Mucosa of descending colon (tissue), 3 donors: ENCODE measurements around the gene KCNIP1. TPM values are rescaled to one million over a fixed set of nuclear protein-coding genes. Genes with fewer than 3 reads are reported as not detected.
"Not testable (repeated sequence)": the region's sequence is repeated elsewhere in the genome, so short reads cannot be mapped to it uniquely, and the experiment has no call there.

Experiments used
- ATAC-seq: fragments of 200-7000 bp; cut with Tn5 transposase; one replicate; pipeline ENCODE4 v1.9.1; 2020; ENCODE audit warnings: mild to moderate bottlenecking, moderate library complexity
- DNase-seq, 3 donors: peaks; one replicate each; pipeline ENCODE4 v3.0.0-alpha.2; 2020
- H3K36me3 ChIP-seq: fragments of 200-600 bp; one replicate; pipeline ENCODE4 v1.8.0; 2021; ENCODE audit warnings: low read depth, mild to moderate bottlenecking
- H3K4me1 ChIP-seq: fragments of 200-600 bp; one replicate; pipeline ENCODE4 v1.8.0; 2021; ENCODE audit warnings: low read depth, mild to moderate bottlenecking
- H3K4me3 ChIP-seq: fragments of 200-600 bp; one replicate; pipeline ENCODE4 v1.8.0; 2021; ENCODE audit warnings: mild to moderate bottlenecking
- H3K9me3 ChIP-seq: fragments of 200-600 bp; one replicate; pipeline ENCODE4 v1.8.0; 2021; ENCODE audit warnings: mild to moderate bottlenecking
- CTCF ChIP-seq: fragments of 200-600 bp; IDR thresholded peaks from one replicate; pipeline ENCODE4 v1.8.0; 2022; ENCODE audit warnings: antibody characterized with exemption, mild to moderate bottlenecking
- intact Hi-C, 2 donors: fragments of 100-400 bp; cut with DNase I in 1 of 2; cut with micrococcal nuclease in 1 of 2; formaldehyde crosslinking; loops; one replicate each; pipeline versions ENCODE4 v1.11.0 to v1.11.1; 2022; cut with DNase I, micrococcal nuclease
- total RNA-seq, 3 donors: library from RNA; stranded (reverse); fragmentation: NEBNext Ultra II Directional in 2 of 3; extraction: Animal tissue kit (Norgen Biotek cat#: 25700) in 2 of 3; gene quantifications; one replicate each; pipeline versions ENCODE4 v1.2.1 to v1.2.4, GENCODE V29; 2021 to 2023
- donor health status: DM: no; HTN: no; CAD: no; lungs with moderate emphysema.
- donor health status: DM: no; HTN: no; CAD: no.
- donor health status: DM: no; HTN: yes; CAD: no.

The KCNIP1 gene
- total RNA-seq, 3 donors from 2014 or later: 0.79 TPM; not detected in 2

DNA sequence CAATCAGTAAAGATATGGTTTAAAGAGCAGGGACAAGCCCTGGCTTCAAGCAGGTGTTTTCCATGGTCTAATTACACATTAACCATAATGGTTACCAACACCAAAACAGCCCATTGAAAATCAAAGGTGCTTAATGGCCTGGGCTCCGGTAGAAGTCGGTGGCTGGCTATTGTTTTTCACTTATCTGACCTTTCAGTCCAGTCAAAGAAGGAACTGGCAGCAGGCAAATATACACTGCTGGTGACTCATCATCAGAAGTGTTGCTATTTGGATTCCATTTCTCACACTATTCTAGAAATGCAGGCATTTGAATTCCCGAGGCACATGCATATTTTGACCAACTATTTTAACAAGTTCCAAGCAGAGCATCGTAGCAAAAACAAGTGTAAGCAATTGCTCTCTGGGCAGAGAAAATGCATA lies 253.4 kb downstream of the KCNIP1 start:
- Histone ChIP-seq H3K4me1 (peaks cover 15% of the 10 kb centered on the region), H3K4me3 (no peak overlapping the region), H3K9me3 (no peaks in the 10 kb centered on the region), H3K36me3 (no peaks in the 10 kb centered on the region)
- no peak for TF ChIP-seq CTCF
- DNase-seq: no peak
- peak; percentile 52 for ATAC-seq
- intact Hi-C loops: no loop called here

DNA sequence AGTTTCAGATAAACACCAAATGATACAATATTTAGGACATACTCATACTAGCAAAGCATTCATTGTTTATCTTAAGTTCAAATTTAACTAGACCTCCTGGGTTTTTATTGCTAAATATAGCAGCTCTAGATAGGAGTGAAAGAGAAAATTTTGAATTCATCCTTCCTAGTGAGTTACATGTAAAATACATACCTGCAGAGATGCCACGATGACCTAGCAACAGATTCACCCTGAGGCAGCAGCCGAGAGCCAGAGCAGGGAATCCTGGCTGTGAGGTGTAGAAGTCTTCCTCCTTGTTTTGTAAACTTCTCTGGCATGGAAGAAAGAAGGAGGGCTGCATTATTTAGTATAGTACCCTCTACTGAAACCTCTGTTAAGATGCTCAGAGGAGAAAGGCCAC lies 253.8 kb downstream of the KCNIP1 start:
- H3K9me3 ChIP-seq: no peaks in the 10 kb centered on the region
- H3K4me1 ChIP-seq: peaks cover 12% of the 10 kb centered on the region
- intact Hi-C loops: no loop called here
- no peak for DNase-seq
- H3K4me3 ChIP-seq: no peak overlapping the region
- H3K36me3 ChIP-seq: no peaks in the 10 kb centered on the region
- no peak for ATAC-seq
- no peak for TF ChIP-seq CTCF

- ATAC-seq (no peak), DNase-seq (no peak)
- intact Hi-C loops: no loop called here
- Histone ChIP-seq H3K4me1 (peaks cover 12% of the 10 kb centered on the region), H3K9me3 (no peaks in the 10 kb centered on the region), H3K36me3 (no peaks in the 10 kb centered on the region), H3K4me3 (no peak overlapping the region)
- TF ChIP-seq CTCF: no peak
Observed at GRCh38 chr5:170758481-170758880, 254.7 kb downstream of the KCNIP1 start.

GRCh38 chr5:170760113-170760512 lies 256.3 kb downstream of the KCNIP1 start:
- intact Hi-C loops: no loop called here
- H3K9me3 ChIP-seq: no peaks in the 10 kb centered on the region
- DNase-seq (no peak), ATAC-seq (no peak)
- H3K4me3 ChIP-seq: no peak overlapping the region
- no peak for TF ChIP-seq CTCF
- H3K4me1 ChIP-seq: peaks cover 12% of the 10 kb centered on the region
- H3K36me3 ChIP-seq: no peaks in the 10 kb centered on the region

- H3K36me3 ChIP-seq: no peaks in the 10 kb centered on the region
- no peak overlapping the region for H3K4me3 ChIP-seq
- TF ChIP-seq CTCF: no peak
- ATAC-seq (no peak), DNase-seq (no peak)
- H3K9me3 ChIP-seq: no peaks in the 10 kb centered on the region
- intact Hi-C loops: no loop called here
- peaks cover 7% of the 10 kb centered on the region for H3K4me1 ChIP-seq
Observed at GRCh38 chr5:170761048-170761707, 257.4 kb downstream of the KCNIP1 start.

DNA sequence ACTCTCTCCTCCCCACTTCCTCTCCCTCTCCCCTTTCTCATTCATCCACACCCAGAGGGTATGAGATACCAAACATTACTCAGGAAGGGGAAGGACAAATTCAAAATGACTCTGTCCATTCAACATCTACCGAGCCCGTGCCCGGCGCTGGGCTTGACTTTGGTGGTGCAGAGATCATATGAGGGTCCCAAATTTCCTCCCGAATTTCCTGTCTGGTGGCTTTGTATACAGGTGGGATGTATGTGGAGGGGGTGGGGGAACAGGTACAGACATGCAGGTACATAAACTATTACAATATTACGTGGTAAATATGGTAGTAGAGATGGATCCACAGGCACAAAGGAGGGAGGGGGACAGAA lies 257.9 kb downstream of the KCNIP1 start:
- Histone ChIP-seq H3K36me3 (no peaks in the 10 kb centered on the region), H3K4me3 (no peak overlapping the region), H3K4me1 (peaks cover 5% of the 10 kb centered on the region), H3K9me3 (no peaks in the 10 kb centered on the region)
- ATAC-seq (no peak), DNase-seq (no peak)
- TF ChIP-seq CTCF: no peak
- intact Hi-C loops: no loop called here

- H3K4me1 ChIP-seq, intact Hi-C loops, H3K9me3 ChIP-seq, ATAC-seq, H3K36me3 ChIP-seq, DNase-seq, H3K4me3 ChIP-seq: not testable (repeated sequence)
Observed at GRCh38 chr5:170762298-170762697, 258.5 kb downstream of the KCNIP1 start.

DNA sequence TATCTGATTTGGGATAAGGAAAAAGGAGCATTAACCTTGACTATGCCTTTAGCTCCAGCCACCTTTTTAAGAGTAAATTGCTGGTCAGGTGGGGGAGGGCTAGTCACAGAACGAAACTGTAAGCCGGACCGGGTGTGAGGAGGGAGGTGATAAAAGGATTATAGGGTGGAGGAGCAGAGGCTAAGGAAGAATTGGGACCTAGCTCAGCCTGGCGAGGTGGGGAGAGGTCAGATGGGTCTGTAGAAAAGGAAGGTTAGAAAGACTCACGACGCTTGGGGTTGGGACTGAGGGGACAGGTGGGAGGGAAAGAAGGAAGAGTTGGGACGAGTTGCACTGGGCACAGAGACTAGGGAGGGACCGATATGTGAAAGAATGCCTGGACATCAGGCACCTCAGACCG lies 262.0 kb downstream of the KCNIP1 start:
- H3K4me1 ChIP-seq, DNase-seq, intact Hi-C loops, H3K36me3 ChIP-seq, H3K4me3 ChIP-seq, ATAC-seq, H3K9me3 ChIP-seq: not testable (repeated sequence)
